GM23338 (cell line): Measurements from ENCODE around the gene ACTL6A. TPM values are rescaled to one million over a fixed set of nuclear protein-coding genes. Genes with fewer than 3 reads are reported as not detected.

Experiments used
- ATAC-seq: fragments of 200-7000 bp; cut with Tn5 transposase; 3 replicates; pipeline ENCODE4 v1.9.1; 2020
- DNase-seq: peaks from one replicate; pipeline ENCODE4 v3.0.0-alpha.2; 2015; ENCODE audit warnings: low spot score
- H2AFZ ChIP-seq: fragments of 200-600 bp; sonication (generic); 2 replicates; pipeline ENCODE4 v1.8.0; 2016; ENCODE audit warnings: antibody characterized with exemption, mild to moderate bottlenecking, moderate library complexity
- H3F3A ChIP-seq: fragments of 200-600 bp; sonication (generic); replicated peaks from 2 replicates; pipeline ENCODE4 v1.8.0; 2017; ENCODE audit warnings: antibody characterized with exemption, mixed run types, low read depth
- H3K27ac ChIP-seq: fragments of 200-600 bp; sonication (generic); 2 replicates; pipeline ENCODE4 v1.6.1; 2016; ENCODE audit warnings: low read depth
- H3K27me3 ChIP-seq: fragments of 200-600 bp; sonication (generic); 2 replicates; pipeline ENCODE4 v1.8.0; 2016; ENCODE audit warnings: mild to moderate bottlenecking, mixed run types, moderate library complexity; ENCODE audit not compliant: insufficient read depth
- H3K36me3 ChIP-seq: fragments of 200-600 bp; sonication (generic); 2 replicates; pipeline ENCODE4 v1.8.0; 2016; ENCODE audit warnings: mild to moderate bottlenecking; ENCODE audit not compliant: insufficient read depth
- H3K4me1 ChIP-seq: fragments of 200-600 bp; sonication (generic); 2 replicates; pipeline ENCODE4 v1.8.0; 2016; ENCODE audit warnings: mild to moderate bottlenecking, moderate library complexity; ENCODE audit not compliant: insufficient read depth
- H3K4me2 ChIP-seq: fragments of 200-600 bp; sonication (generic); 2 replicates; pipeline ENCODE4 v1.7.1; 2017; ENCODE audit warnings: mixed run types
- H3K4me3 ChIP-seq: fragments of 200-600 bp; sonication (generic); 2 replicates; pipeline ENCODE4 v1.6.1; 2016; ENCODE audit warnings: mixed run types
- H3K79me2 ChIP-seq: fragments of 200-600 bp; sonication (generic); replicated peaks from 2 replicates; pipeline ENCODE4 v1.8.0; 2017; ENCODE audit warnings: mild to moderate bottlenecking; ENCODE audit not compliant: insufficient read depth
- H3K9me2 ChIP-seq: fragments of 200-600 bp; sonication (generic); 2 replicates; pipeline ENCODE4 v1.8.0; 2017; ENCODE audit not compliant: insufficient read depth
- H4K20me1 ChIP-seq: fragments of 200-600 bp; sonication (generic); replicated peaks from 2 replicates; pipeline ENCODE4 v1.8.0; 2017; ENCODE audit warnings: mild to moderate bottlenecking; ENCODE audit not compliant: insufficient read depth
- H3K27ac Mint-ChIP-seq: 2 replicates; pipeline ENCODE4 v1.8.0; 2020; ENCODE audit warnings: inconsistent platforms, mild to moderate bottlenecking, moderate library complexity, mixed read lengths
- H3K27me3 Mint-ChIP-seq: 3 replicates; pipeline ENCODE4 v1.8.0; 2022; ENCODE audit warnings: low read depth, mild to moderate bottlenecking, moderate library complexity, mixed read lengths, inconsistent platforms; ENCODE audit not compliant: insufficient read depth, poor library complexity
- H3K36me3 Mint-ChIP-seq: 3 replicates; pipeline ENCODE4 v1.8.0; 2021; ENCODE audit warnings: low read depth, mild to moderate bottlenecking, inconsistent platforms, moderate library complexity, mixed read lengths
- H3K4me1 Mint-ChIP-seq: 3 replicates; pipeline ENCODE4 v1.8.0; 2020; ENCODE audit warnings: mild to moderate bottlenecking, inconsistent platforms, mixed read lengths
- H3K4me3 Mint-ChIP-seq: 3 replicates; pipeline ENCODE4 v1.8.0; 2021; ENCODE audit warnings: moderate library complexity, mild to moderate bottlenecking, inconsistent platforms, mixed read lengths
- H3K9me3 Mint-ChIP-seq: 3 replicates; pipeline ENCODE4 v1.8.0; 2020; ENCODE audit warnings: moderate library complexity, mild to moderate bottlenecking, inconsistent platforms, mixed read lengths
- CREB1 ChIP-seq: fragments of 250-450 bp; sonication (Bioruptor Pico); IDR thresholded peaks from 2 replicates; pipeline ENCODE4 v1.5.0; 2020; ENCODE audit warnings: low read depth, mild to moderate bottlenecking, moderate library complexity
- CTCF ChIP-seq, 2 experiments: fragments of 200-600 bp in 1 of 2; sonication (generic) in 1 of 2; conservative IDR thresholded peaks; 2 replicates each; pipeline versions ENCODE4 v1.5.1 to v1.6.1; 2016 to 2017; ENCODE audit warnings: antibody characterized with exemption in 2 of 2, low read depth in 2 of 2, mild to moderate bottlenecking in 2 of 2, moderate library complexity in 1 of 2
- EZH2 ChIP-seq: fragments of 200-600 bp; sonication (generic); IDR thresholded peaks from one replicate; pipeline ENCODE4 v1.8.0; 2017; ENCODE audit warnings: antibody characterized with exemption, mild to moderate bottlenecking, low read depth; ENCODE audit not compliant: unreplicated experiment
- EZH2phosphoT487 ChIP-seq: fragments of 200-600 bp; sonication (generic); IDR thresholded peaks from one replicate; pipeline ENCODE4 v1.8.1; 2018; ENCODE audit warnings: antibody characterized with exemption; ENCODE audit not compliant: unreplicated experiment
- JUNB ChIP-seq: IDR thresholded peaks from one replicate; pipeline ENCODE4 v1.6.1; 2016; ENCODE audit warnings: antibody characterized with exemption; ENCODE audit not compliant: unreplicated experiment
- NANOG ChIP-seq: IDR thresholded peaks from 2 replicates; pipeline ENCODE4 v1.6.1; 2016; ENCODE audit warnings: antibody characterized with exemption, borderline replicate concordance
- POLR2AphosphoS5 ChIP-seq: IDR thresholded peaks from 2 replicates; pipeline ENCODE4 v1.6.1; 2016; ENCODE audit warnings: antibody characterized with exemption, low read depth
- STAT1 ChIP-seq: IDR thresholded peaks from one replicate; pipeline ENCODE4 v1.6.1; 2016; ENCODE audit warnings: antibody characterized with exemption; ENCODE audit not compliant: unreplicated experiment
- ZNF114 ChIP-seq: fragments of 250-450 bp; sonication (Bioruptor Pico); IDR thresholded peaks from 2 replicates; pipeline ENCODE4 v1.5.0; 2020; ENCODE audit warnings: mild to moderate bottlenecking, moderate library complexity
- ZNF331 ChIP-seq: fragments of 250-450 bp; sonication (Bioruptor Pico); IDR thresholded peaks from 2 replicates; pipeline ENCODE4 v1.5.0; 2020; ENCODE audit warnings: low read depth, mild to moderate bottlenecking, moderate library complexity
- polyA plus RNA-seq: library from polyadenylated mRNA; unstranded; fragments of >200 nt; fragmentation: Nextera tagmentation; extraction: Ambion mirVana; gene quantifications from 2 replicates; pipeline ENCODE4 v1.2.1, GENCODE V29; 2016
- total RNA-seq: library from RNA; depleted of rRNA; stranded (reverse); fragments of >200 nt; shearing (Covaris generic); gene quantifications from 2 replicates; pipeline ENCODE4 v1.2.3, GENCODE V29; 2014
- TF ChIP-seq, protein P1 (sequence below): fragments of 250-450 bp; sonication (Bioruptor Pico); IDR thresholded peaks from 2 replicates; pipeline ENCODE4 v1.5.0; 2020; ENCODE audit warnings: mild to moderate bottlenecking, moderate library complexity
- TF ChIP-seq, protein P2 (sequence below): IDR thresholded peaks from 2 replicates; pipeline ENCODE4 v1.6.1; 2016; ENCODE audit warnings: antibody characterized with exemption
- TF ChIP-seq, protein P3 (sequence below): IDR thresholded peaks from one replicate; pipeline ENCODE4 v1.6.1; 2018; ENCODE audit warnings: antibody characterized with exemption; ENCODE audit not compliant: unreplicated experiment

The ACTL6A gene
- total and polyA plus RNA-seq, 2 experiments from 2014 or later = 117 to 125 TPM

DNA sequence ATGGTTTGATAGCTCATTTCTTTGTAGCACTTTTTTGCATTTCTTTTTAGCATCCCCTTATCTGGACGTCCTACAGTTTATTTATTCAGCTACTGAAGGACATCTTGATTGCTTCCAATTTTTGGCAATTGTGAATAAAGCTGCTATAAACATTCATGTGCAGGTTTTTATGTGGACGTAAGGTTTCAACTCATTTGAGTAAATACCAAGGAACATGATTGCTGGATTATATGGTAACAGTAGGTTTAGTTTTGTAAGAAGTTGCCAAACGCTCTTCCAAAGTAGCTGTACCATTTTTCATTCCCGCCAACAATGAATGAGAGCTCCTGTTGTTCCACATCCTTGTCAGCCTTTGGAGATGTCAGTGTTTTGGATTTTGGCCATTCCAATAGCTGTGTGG lies 29.5 kb upstream of the ACTL6A start:
- no peak for DNase-seq
- Mint-ChIP-seq H3K27me3 (peaks cover 3% of the 10 kb centered on the region), H3K9me3 (no peaks in the 10 kb centered on the region), H3K36me3 (no peaks in the 10 kb centered on the region), H3K4me1 (peaks cover 18% of the 10 kb centered on the region), H3K4me3 (no peak overlapping the region), H3K27ac (no peak overlapping the region)
- no peak for TF ChIP-seq ZNF331 (CRISPR knock-in tag)
- TF ChIP-seq EZH2phosphoT487 = no peak
- TF ChIP-seq, protein P1, sequence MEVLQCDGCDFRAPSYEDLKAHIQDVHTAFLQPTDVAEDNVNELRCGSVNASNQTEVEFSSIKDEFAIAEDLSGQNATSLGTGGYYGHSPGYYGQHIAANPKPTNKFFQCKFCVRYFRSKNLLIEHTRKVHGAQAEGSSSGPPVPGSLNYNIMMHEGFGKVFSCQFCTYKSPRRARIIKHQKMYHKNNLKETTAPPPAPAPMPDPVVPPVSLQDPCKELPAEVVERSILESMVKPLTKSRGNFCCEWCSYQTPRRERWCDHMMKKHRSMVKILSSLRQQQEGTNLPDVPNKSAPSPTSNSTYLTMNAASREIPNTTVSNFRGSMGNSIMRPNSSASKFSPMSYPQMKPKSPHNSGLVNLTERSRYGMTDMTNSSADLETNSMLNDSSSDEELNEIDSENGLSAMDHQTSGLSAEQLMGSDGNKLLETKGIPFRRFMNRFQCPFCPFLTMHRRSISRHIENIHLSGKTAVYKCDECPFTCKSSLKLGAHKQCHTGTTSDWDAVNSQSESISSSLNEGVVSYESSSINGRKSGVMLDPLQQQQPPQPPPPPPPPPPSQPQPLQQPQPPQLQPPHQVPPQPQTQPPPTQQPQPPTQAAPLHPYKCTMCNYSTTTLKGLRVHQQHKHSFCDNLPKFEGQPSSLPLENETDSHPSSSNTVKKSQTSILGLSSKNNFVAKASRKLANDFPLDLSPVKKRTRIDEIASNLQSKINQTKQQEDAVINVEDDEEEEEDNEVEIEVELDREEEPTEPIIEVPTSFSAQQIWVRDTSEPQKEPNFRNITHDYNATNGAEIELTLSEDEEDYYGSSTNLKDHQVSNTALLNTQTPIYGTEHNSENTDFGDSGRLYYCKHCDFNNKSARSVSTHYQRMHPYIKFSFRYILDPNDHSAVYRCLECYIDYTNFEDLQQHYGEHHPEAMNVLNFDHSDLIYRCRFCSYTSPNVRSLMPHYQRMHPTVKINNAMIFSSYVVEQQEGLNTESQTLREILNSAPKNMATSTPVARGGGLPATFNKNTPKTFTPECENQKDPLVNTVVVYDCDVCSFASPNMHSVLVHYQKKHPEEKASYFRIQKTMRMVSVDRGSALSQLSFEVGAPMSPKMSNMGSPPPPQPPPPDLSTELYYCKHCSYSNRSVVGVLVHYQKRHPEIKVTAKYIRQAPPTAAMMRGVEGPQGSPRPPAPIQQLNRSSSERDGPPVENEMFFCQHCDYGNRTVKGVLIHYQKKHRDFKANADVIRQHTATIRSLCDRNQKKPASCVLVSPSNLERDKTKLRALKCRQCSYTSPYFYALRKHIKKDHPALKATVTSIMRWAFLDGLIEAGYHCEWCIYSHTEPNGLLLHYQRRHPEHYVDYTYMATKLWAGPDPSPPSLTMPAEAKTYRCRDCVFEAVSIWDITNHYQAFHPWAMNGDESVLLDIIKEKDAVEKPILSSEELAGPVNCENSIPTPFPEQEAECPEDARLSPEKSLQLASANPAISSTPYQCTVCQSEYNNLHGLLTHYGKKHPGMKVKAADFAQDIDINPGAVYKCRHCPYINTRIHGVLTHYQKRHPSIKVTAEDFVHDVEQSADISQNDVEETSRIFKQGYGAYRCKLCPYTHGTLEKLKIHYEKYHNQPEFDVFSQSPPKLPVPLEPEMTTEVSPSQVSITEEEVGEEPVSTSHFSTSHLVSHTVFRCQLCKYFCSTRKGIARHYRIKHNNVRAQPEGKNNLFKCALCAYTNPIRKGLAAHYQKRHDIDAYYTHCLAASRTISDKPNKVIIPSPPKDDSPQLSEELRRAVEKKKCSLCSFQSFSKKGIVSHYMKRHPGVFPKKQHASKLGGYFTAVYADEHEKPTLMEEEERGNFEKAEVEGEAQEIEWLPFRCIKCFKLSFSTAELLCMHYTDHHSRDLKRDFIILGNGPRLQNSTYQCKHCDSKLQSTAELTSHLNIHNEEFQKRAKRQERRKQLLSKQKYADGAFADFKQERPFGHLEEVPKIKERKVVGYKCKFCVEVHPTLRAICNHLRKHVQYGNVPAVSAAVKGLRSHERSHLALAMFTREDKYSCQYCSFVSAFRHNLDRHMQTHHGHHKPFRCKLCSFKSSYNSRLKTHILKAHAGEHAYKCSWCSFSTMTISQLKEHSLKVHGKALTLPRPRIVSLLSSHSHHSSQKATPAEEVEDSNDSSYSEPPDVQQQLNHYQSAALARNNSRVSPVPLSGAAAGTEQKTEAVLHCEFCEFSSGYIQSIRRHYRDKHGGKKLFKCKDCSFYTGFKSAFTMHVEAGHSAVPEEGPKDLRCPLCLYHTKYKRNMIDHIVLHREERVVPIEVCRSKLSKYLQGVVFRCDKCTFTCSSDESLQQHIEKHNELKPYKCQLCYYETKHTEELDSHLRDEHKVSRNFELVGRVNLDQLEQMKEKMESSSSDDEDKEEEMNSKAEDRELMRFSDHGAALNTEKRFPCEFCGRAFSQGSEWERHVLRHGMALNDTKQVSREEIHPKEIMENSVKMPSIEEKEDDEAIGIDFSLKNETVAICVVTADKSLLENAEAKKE (CRISPR knock-in tag) = no peak
- no peak for TF ChIP-seq NANOG
- TF ChIP-seq CREB1 (CRISPR knock-in tag) = no peak
- no peak for TF ChIP-seq STAT1
- no peak for TF ChIP-seq POLR2AphosphoS5
- no peak for TF ChIP-seq JUNB
- TF ChIP-seq, protein P2, sequence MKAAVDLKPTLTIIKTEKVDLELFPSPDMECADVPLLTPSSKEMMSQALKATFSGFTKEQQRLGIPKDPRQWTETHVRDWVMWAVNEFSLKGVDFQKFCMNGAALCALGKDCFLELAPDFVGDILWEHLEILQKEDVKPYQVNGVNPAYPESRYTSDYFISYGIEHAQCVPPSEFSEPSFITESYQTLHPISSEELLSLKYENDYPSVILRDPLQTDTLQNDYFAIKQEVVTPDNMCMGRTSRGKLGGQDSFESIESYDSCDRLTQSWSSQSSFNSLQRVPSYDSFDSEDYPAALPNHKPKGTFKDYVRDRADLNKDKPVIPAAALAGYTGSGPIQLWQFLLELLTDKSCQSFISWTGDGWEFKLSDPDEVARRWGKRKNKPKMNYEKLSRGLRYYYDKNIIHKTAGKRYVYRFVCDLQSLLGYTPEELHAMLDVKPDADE = no peak
- TF ChIP-seq, protein P3, sequence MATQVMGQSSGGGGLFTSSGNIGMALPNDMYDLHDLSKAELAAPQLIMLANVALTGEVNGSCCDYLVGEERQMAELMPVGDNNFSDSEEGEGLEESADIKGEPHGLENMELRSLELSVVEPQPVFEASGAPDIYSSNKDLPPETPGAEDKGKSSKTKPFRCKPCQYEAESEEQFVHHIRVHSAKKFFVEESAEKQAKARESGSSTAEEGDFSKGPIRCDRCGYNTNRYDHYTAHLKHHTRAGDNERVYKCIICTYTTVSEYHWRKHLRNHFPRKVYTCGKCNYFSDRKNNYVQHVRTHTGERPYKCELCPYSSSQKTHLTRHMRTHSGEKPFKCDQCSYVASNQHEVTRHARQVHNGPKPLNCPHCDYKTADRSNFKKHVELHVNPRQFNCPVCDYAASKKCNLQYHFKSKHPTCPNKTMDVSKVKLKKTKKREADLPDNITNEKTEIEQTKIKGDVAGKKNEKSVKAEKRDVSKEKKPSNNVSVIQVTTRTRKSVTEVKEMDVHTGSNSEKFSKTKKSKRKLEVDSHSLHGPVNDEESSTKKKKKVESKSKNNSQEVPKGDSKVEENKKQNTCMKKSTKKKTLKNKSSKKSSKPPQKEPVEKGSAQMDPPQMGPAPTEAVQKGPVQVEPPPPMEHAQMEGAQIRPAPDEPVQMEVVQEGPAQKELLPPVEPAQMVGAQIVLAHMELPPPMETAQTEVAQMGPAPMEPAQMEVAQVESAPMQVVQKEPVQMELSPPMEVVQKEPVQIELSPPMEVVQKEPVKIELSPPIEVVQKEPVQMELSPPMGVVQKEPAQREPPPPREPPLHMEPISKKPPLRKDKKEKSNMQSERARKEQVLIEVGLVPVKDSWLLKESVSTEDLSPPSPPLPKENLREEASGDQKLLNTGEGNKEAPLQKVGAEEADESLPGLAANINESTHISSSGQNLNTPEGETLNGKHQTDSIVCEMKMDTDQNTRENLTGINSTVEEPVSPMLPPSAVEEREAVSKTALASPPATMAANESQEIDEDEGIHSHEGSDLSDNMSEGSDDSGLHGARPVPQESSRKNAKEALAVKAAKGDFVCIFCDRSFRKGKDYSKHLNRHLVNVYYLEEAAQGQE = no peak
- TF ChIP-seq EZH2 = no peak
- no peak for TF ChIP-seq CTCF (conservative IDR thresholded peaks at IDR 0.05; ENCODE audit: low read depth in 2 of 2)
- TF ChIP-seq ZNF114 = no peak
- H3F3A ChIP-seq = no peaks in the 10 kb centered on the region
- no peaks in the 10 kb centered on the region for H3K9me2 ChIP-seq
- no peaks in the 10 kb centered on the region for H3K79me2 ChIP-seq
- no peak overlapping the region for H3K4me3 ChIP-seq
- ATAC-seq = no peak
- H4K20me1 ChIP-seq = no peaks in the 10 kb centered on the region
- H3K27me3 ChIP-seq = no peaks in the 10 kb centered on the region
- H3K27ac ChIP-seq = no peak overlapping the region
- H3K36me3 ChIP-seq = no peaks in the 10 kb centered on the region
- no peak overlapping the region for H3K4me2 ChIP-seq
- H2AFZ ChIP-seq = no peak overlapping the region
- H3K4me1 ChIP-seq = peaks cover 19% of the 10 kb centered on the region
